Measurements from ENCODE around the gene CPXM2. TPM values are rescaled to one million over a fixed set of nuclear protein-coding genes. Genes with fewer than 3 reads are reported as not detected.

CPXM2 gene
- total and polyA plus RNA-seq, 9 of the 15 experiments (the other 6 are each of a cell fraction or from before 2014, with no cell fraction given): not detected

GRCh38 chr10:123761038-123761428, 130.6 kb downstream of the CPXM2 start (continued):
- no peak for TF ChIP-seq ZBTB40 (IDR thresholded peaks at IDR 0.05)
- TF ChIP-seq ZBTB40 (CRISPR knock-in tag; IDR thresholded peaks at IDR 0.05): no peak
- no peak for TF ChIP-seq HDAC2 (IDR thresholded peaks at IDR 0.05)
- no peak for TF ChIP-seq ETV1 (tag; conservative IDR thresholded peaks at IDR 0.05; ENCODE audit: low read depth)
- no peak for TF ChIP-seq MAX (CRISPR knock-in tag; IDR thresholded peaks at IDR 0.05)
- TF ChIP-seq ELK1 (CRISPR knock-in tag; IDR thresholded peaks at IDR 0.05): no peak
- no peak for TF ChIP-seq ZNF639 (CRISPR knock-in tag; conservative IDR thresholded peaks at IDR 0.05 in 1 of 2, IDR thresholded peaks at IDR 0.05 in 1 of 2)
- TF ChIP-seq NFIC (IDR thresholded peaks at IDR 0.05): no peak
- no peak for TF ChIP-seq ZNF165 (CRISPR knock-in tag; IDR thresholded peaks at IDR 0.05; ENCODE audit: borderline replicate concordance)
- TF ChIP-seq ZNF316 (IDR thresholded peaks at IDR 0.05): no peak
- no peak for TF ChIP-seq SAFB2 (IDR thresholded peaks at IDR 0.05; ENCODE audit: borderline replicate concordance, low read depth, low read length, severe bottlenecking)
- TF ChIP-seq MEF2D (tag; conservative IDR thresholded peaks at IDR 0.05; ENCODE audit: low read depth): no peak
- TF ChIP-seq CREB5 (CRISPR knock-in tag; IDR thresholded peaks at IDR 0.05): no peak
- no peak for TF ChIP-seq SOX6 (IDR thresholded peaks at IDR 0.05)
- TF ChIP-seq ZNF253 (CRISPR knock-in tag; conservative IDR thresholded peaks at IDR 0.05): no peak

Measured in K562 (cell line).